CD4-positive, alpha-beta T cell treated with Interleukin-6 at 100 ng/mL for 8 hours (primary cell): ENCODE results near the gene LBH.

Source experiments
- DNase-seq: peaks from one replicate; pipeline ENCODE4 v3.0.0-alpha.2; 2020; ENCODE audit warnings: mixed read lengths, low spot score

Gene LBH

GRCh38 chr2:30217644-30218337, 13.5 kb upstream of the LBH start:
- no peak for DNase-seq

GRCh38 chr2:30218338-30218713, 13.0 kb upstream of the LBH start:
- DNase-seq: no peak

- no peak for DNase-seq
Measured at GRCh38 chr2:30218814-30219213, 12.5 kb upstream of the LBH start.

- no peak for DNase-seq
Measured at GRCh38 chr2:30219886-30220875, 11.2 kb upstream of the LBH start.

GRCh38 chr2:30221531-30221930, 9.8 kb upstream of the LBH start:
- no peak for DNase-seq

- DNase-seq: no peak
Measured at GRCh38 chr2:30222031-30222430, 9.3 kb upstream of the LBH start.

GRCh38 chr2:30222636-30223360, 8.5 kb upstream of the LBH start:
- no peak for DNase-seq

GRCh38 chr2:30223413-30223874, 7.9 kb upstream of the LBH start:
- DNase-seq: peak; percentile 33

- DNase-seq: no peak
Measured at GRCh38 chr2:30224151-30224550, 7.2 kb upstream of the LBH start.

- DNase-seq: peak; percentile 75
Measured at GRCh38 chr2:30225131-30225762, 6.1 kb upstream of the LBH start.

GRCh38 chr2:30226144-30227032, 4.9 kb upstream of the LBH start:
- no peak for DNase-seq

GRCh38 chr2:30229596-30229995, 1.7 kb upstream of the LBH start:
- no peak for DNase-seq

- no peak for DNase-seq
Measured at GRCh38 chr2:30230497-30231211, 680 bp upstream of the LBH start.

- peak; percentile 80 for DNase-seq
Measured at GRCh38 chr2:30231996-30232800, 864 bp downstream of the LBH start.

GRCh38 chr2:30232801-30233130, 1.4 kb downstream of the LBH start:
- peak; percentile 50 for DNase-seq

- no peak for DNase-seq
Measured at GRCh38 chr2:30233271-30234009, 2.1 kb downstream of the LBH start.

- peak; percentile 54 for DNase-seq
Measured at GRCh38 chr2:30234180-30234971, 3.0 kb downstream of the LBH start.
